HG03575 (cell line): Measurements from ENCODE around the gene NRSN1.
"Not testable (repeated sequence)": the region's sequence is repeated elsewhere in the genome, so short reads cannot be mapped to it uniquely, and the experiment has no call there.

Experiments used
- ATAC-seq: cut with Tn5 transposase; IDR thresholded peaks from one replicate; pipeline ENCODE4 v1.9.1; 2021; ENCODE audit not compliant: unreplicated experiment, insufficient number of reproducible peaks, low FRiP score; ENCODE audit errors: extremely low read depth

The NRSN1 gene

GRCh38 chr6:24139080-24139479 is 13.1 kb downstream of the NRSN1 start:
- ATAC-seq = no peak

DNA sequence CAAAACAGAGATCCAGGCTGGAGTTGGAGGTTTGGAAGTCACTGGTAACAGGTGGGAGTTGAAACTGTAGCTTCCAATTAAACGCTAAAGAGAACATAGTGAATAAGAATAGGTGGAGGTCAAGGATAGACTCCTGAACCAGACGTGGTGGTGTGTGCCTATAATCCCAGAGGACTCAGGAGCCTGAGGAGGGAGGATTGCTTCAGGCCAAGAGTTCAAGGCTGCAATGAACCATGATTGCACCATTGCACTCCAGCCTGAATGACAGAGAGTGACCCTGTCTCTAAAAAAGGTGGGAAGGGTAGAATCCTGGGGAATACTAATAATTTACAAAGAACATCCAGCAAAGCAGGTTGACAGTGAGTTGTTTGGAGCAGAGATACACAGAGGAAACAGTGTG is 13.6 kb downstream of the NRSN1 start:
- no peak for ATAC-seq

- no peak for ATAC-seq
These were observed 14.6 kb downstream of the NRSN1 start for GRCh38 chr6:24140591-24140990.

DNA sequence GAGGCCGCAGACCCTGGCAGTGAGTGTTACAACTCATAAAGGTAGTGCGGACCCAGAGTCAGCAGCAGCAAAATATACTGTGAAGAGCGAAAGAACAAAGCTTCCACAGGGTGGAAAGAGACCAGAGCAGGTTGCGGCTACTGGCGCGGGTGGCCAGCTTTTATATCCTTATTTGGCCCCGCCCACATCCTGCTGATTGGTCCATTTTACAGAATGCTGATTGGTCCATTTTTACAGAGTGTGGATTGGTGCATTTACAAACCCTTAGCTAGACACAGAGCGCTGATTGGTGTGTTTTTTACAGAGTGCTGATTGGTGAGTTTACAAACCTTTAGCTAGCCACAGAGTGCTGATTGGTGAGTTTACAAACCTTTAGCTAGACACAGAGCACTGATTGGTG is 16.7 kb downstream of the NRSN1 start:
- ATAC-seq = not testable (repeated sequence)

GRCh38 chr6:24145690-24146131 is 19.7 kb downstream of the NRSN1 start:
- no peak for ATAC-seq

- no peak for ATAC-seq
These were observed 20.9 kb downstream of the NRSN1 start for GRCh38 chr6:24146871-24147270.

DNA sequence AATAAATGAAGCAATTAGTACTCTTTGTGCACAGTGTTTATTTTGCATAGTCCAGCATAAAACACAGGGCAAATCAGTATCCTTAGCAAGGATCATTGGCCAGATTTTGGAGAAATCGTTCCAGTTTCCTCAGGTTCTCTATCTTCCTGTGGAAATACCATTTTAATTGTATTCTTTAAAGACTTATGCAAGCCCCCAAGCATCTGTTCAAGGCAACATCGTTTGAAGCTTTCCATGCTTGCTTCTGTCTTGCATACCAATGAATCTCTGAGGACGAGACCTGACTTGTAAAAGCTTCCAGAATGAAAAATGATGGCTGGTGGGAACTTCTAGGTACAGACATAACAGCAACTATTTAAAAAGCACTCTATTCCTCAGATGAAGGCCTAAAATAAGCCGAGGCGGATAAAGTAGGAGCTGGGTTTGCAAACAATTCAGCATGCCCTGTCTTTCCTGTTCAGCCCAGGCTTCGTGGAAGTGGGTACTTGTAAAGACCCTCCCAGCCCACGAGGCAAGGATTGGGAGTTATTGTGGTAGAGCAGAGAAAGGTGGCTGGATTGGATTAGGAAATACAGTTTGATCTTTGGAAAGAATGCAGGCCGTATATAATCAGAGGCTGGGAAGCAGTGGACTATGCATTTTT is 21.6 kb downstream of the NRSN1 start:
- ATAC-seq = no peak

DNA sequence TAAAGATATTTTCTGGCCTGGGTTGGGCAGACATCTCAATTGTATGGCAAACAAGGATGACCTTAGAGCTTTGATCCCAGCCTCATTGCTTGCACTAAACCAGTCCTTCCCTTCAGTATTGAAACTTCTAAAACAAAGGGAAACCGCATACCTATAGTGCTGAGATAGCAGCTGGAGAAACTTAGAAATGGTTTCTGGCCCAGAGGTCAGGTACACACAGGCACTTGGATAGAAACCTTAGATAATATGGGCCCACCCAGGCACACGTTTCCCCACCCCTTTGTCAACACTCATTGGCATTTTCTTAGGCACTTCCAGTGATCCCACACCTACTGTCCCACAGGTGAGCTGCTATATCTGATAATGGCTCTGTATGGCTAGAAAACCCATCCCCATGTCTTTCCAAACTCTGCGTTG is 22.1 kb downstream of the NRSN1 start:
- ATAC-seq = no peak

DNA sequence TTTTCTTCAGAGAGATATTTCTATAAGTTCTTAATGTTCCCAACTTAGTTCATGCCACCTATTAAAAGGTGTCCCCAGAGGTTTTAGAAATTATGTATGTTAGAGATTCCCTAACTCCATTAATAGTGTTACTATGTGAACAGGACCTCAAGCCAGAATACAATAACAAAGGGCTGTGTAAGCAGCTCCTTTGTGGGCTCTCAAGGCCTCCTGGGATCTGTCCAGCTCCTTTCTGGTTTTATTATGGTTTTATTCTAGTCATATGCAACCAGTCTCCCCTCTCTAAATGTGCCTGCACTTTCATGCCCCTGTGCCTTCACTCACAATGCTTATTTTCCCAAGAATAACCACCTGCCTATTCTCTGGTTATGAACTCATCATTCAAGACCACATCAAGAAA is 22.7 kb downstream of the NRSN1 start:
- ATAC-seq = no peak

DNA sequence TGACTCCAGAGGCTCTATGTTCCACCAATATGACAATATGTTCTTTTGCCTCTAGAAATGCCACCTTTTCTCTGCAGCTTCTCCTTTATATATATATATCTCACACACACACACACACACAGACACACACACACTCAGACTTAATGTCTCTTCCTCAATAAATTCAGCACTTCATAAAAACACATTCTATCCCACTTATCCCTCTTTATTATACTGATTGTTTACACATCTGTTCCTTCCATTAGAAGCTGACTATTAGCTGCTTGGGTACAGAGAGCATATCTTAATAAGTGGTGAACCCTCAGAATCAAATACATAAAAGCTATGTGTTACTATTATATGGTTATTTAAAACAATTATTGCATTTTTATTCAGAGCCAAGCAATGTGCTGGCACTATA is 23.3 kb downstream of the NRSN1 start:
- no peak for ATAC-seq

- ATAC-seq = no peak
These were observed 23.8 kb downstream of the NRSN1 start for GRCh38 chr6:24149836-24150235.

- no peak for ATAC-seq
These were observed 26.0 kb downstream of the NRSN1 start for GRCh38 chr6:24152014-24152413.

- no peak for ATAC-seq
These were observed 28.1 kb downstream of the NRSN1 start for GRCh38 chr6:24154121-24154520.

DNA sequence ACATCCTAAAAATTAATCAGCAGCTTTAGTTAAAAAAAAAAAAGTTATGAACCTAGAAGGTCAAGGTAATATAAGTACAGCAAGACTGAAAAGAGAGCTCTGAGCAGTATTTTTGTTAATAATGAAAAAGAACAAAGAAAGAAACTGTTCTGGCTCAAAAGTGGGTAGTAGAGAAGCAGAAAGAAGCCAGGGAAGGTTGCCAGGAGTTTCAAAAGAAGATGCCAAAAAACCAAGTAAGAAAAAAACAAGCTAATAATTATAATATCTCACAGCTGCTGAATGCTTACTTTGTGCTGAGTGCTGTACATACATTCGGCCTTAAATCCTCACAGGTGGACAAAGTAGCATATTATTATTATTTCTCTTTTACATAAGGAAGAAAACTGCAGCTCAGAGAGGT is 31.9 kb downstream of the NRSN1 start:
- no peak for ATAC-seq

DNA sequence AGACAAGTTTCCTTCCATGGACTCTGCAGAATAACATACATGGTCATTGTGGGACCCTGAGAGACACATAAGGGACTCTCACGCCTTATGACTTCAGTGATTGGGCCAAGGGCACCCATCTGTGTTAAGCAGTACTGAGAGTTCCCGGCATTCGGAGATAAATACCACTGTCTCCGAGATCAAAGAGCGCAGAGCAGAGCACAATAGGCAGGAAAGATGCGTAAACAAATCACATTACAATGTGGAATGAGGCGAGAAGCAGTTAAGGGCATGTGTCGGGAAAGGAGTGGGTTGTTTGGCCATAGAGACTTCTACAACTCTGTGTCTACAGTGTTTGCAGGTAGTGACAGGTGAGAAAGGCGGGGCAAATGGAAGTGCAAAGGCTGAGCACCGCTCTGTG is 57.6 kb downstream of the NRSN1 start:
- ATAC-seq = no peak

DNA sequence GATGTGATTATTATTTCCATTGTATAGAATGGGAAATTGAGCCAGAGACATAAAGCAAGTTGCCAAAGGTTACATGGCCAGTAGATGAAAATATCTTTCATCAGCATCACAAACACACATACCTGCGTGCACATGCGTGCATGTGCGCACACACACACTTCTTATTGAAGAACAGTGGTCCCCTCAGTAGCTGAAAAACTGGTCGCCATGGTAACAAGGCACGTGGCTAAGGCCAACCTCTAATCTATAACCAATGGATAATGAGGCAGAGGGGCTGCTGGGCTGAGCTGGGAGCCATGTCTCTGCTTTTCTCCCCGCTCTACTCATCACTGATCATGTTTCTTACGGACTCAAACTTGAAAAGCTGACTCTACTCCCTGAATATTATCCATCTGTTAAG is 60.3 kb downstream of the NRSN1 start:
- ATAC-seq = no peak

- ATAC-seq = no peak
These were observed 62.1 kb downstream of the NRSN1 start for GRCh38 chr6:24187965-24188577.

DNA sequence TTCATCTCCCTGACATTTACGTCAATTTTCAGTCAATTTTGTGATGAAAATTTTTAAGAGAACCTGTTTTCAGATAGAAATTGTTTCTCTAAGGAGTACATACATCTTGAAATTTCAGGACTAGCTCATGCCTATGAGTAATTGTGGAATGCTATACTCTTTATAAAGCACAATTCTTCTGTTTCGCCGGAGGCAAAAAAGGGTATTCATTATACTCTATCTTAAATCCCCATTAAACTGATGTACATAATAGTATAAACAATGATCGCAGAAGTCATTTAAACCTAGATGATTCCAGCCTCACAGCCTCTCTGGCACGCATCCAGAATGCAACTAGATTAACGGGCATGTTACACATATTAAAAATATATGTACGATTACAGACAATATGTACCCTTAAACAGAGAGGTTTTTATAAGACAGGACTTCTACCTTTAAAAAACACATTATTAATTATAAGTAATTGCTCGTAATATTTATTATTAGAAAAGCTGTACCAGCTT is 62.6 kb downstream of the NRSN1 start:
- ATAC-seq = no peak

DNA sequence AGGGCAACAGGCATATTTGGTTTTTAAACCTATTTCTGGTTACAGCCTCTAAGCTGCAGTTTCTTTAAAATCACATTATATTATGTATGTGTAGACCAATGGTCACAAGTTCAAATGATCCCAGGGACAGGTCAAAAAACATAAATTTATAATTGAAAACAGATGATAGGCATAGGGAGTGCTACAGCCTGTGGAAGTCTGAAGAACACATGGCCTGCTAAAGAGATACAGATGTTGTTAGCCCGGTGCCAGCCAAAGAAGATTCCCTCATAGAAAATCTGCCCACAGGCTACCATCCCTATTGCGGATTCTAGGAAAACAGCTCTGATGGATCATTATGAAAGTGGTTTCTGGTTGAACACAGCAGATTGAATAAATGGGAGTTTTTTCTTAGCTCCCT is 65.3 kb downstream of the NRSN1 start:
- ATAC-seq = no peak

- ATAC-seq = no peak
These were observed 67.3 kb downstream of the NRSN1 start for GRCh38 chr6:24193364-24193763.
